ENCODE results near the gene POP7. TPM values are rescaled to one million over a fixed set of nuclear protein-coding genes. Genes with fewer than 3 reads are reported as not detected.

Gene POP7
- total RNA-seq, 1 experiment from 2014 or later, result 79.2 TPM

DNA sequence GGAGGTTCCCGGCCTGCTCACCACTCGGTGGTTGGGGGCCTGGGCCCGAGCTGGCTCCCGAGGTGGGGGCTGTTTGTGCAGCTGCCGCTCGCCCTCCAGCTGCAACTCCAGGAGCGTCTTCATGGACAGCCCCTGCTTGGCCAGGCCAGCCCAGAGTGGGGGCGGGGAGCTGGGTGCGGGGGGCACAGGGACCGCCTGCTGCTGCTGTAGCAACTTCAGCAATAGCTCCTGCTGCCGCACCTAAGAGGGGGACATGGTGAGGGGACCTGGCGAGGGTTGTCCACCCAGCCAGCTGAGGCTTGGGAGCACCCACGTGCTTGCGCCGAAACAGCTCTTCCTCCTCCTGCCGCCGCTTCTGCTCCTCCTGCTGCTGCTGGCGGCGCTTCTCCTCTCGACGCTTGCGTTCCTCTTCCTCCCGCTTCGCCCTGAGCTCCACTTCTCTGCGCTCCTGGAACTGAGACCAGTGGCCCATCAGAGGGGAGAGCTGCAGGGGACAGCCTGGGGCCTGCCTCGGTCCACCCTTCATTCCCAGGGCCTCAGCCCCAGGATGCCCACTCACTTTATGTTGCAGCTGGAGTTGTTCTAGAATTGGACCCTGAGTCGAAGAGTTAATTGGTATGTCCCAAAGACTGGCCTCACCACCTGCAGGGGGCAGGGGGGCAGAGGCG, 22.8 kb upstream of the POP7 start:
- no peak for ATAC-seq
- TF ChIP-seq SOX15 (CRISPR knock-in tag; IDR thresholded peaks at IDR 0.05) (no peak), FOXJ3 (CRISPR knock-in tag; IDR thresholded peaks at IDR 0.05; ENCODE audit: borderline replicate concordance) (no peak), PRRX2 (CRISPR knock-in tag; IDR thresholded peaks at IDR 0.05) (no peak), ZNF416 (CRISPR knock-in tag; IDR thresholded peaks at IDR 0.05) (no peak), SMAD4 (CRISPR knock-in tag; IDR thresholded peaks at IDR 0.05) (no peak), ZNF138 (CRISPR knock-in tag; conservative IDR thresholded peaks at IDR 0.05) (no peak), GRHL2 (CRISPR knock-in tag; IDR thresholded peaks at IDR 0.05; ENCODE audit: insufficient replicate concordance, severe bottlenecking) (no peak), SP1 (CRISPR knock-in tag; conservative IDR thresholded peaks at IDR 0.05) (no peak), MXD4 (CRISPR knock-in tag; IDR thresholded peaks at IDR 0.05; ENCODE audit: borderline replicate concordance) (no peak), NR1H2 (CRISPR knock-in tag; IDR thresholded peaks at IDR 0.05) (no peak), FOXP1 (CRISPR knock-in tag; IDR thresholded peaks at IDR 0.05; ENCODE audit: borderline replicate concordance) (no peak)
- TF ChIP-seq, protein P1, sequence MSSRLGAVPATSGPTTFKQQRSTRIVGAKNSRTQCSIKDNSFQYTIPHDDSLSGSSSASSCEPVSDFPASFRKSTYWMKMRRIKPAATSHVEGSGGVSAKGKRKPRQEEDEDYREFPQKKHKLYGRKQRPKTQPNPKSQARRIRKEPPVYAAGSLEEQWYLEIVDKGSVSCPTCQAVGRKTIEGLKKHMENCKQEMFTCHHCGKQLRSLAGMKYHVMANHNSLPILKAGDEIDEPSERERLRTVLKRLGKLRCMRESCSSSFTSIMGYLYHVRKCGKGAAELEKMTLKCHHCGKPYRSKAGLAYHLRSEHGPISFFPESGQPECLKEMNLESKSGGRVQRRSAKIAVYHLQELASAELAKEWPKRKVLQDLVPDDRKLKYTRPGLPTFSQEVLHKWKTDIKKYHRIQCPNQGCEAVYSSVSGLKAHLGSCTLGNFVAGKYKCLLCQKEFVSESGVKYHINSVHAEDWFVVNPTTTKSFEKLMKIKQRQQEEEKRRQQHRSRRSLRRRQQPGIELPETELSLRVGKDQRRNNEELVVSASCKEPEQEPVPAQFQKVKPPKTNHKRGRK (CRISPR knock-in tag; IDR thresholded peaks at IDR 0.05; ENCODE audit: borderline replicate concordance), result no peak
- TF ChIP-seq, protein P2, sequence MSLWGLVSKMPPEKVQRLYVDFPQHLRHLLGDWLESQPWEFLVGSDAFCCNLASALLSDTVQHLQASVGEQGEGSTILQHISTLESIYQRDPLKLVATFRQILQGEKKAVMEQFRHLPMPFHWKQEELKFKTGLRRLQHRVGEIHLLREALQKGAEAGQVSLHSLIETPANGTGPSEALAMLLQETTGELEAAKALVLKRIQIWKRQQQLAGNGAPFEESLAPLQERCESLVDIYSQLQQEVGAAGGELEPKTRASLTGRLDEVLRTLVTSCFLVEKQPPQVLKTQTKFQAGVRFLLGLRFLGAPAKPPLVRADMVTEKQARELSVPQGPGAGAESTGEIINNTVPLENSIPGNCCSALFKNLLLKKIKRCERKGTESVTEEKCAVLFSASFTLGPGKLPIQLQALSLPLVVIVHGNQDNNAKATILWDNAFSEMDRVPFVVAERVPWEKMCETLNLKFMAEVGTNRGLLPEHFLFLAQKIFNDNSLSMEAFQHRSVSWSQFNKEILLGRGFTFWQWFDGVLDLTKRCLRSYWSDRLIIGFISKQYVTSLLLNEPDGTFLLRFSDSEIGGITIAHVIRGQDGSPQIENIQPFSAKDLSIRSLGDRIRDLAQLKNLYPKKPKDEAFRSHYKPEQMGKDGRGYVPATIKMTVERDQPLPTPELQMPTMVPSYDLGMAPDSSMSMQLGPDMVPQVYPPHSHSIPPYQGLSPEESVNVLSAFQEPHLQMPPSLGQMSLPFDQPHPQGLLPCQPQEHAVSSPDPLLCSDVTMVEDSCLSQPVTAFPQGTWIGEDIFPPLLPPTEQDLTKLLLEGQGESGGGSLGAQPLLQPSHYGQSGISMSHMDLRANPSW (CRISPR knock-in tag; conservative IDR thresholded peaks at IDR 0.05; ENCODE audit: low read depth), result no peak
- TF ChIP-seq, protein P3, sequence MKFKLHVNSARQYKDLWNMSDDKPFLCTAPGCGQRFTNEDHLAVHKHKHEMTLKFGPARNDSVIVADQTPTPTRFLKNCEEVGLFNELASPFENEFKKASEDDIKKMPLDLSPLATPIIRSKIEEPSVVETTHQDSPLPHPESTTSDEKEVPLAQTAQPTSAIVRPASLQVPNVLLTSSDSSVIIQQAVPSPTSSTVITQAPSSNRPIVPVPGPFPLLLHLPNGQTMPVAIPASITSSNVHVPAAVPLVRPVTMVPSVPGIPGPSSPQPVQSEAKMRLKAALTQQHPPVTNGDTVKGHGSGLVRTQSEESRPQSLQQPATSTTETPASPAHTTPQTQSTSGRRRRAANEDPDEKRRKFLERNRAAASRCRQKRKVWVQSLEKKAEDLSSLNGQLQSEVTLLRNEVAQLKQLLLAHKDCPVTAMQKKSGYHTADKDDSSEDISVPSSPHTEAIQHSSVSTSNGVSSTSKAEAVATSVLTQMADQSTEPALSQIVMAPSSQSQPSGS (CRISPR knock-in tag; IDR thresholded peaks at IDR 0.05; ENCODE audit: borderline replicate concordance, low read depth), result no peak
- TF ChIP-seq, protein P4, sequence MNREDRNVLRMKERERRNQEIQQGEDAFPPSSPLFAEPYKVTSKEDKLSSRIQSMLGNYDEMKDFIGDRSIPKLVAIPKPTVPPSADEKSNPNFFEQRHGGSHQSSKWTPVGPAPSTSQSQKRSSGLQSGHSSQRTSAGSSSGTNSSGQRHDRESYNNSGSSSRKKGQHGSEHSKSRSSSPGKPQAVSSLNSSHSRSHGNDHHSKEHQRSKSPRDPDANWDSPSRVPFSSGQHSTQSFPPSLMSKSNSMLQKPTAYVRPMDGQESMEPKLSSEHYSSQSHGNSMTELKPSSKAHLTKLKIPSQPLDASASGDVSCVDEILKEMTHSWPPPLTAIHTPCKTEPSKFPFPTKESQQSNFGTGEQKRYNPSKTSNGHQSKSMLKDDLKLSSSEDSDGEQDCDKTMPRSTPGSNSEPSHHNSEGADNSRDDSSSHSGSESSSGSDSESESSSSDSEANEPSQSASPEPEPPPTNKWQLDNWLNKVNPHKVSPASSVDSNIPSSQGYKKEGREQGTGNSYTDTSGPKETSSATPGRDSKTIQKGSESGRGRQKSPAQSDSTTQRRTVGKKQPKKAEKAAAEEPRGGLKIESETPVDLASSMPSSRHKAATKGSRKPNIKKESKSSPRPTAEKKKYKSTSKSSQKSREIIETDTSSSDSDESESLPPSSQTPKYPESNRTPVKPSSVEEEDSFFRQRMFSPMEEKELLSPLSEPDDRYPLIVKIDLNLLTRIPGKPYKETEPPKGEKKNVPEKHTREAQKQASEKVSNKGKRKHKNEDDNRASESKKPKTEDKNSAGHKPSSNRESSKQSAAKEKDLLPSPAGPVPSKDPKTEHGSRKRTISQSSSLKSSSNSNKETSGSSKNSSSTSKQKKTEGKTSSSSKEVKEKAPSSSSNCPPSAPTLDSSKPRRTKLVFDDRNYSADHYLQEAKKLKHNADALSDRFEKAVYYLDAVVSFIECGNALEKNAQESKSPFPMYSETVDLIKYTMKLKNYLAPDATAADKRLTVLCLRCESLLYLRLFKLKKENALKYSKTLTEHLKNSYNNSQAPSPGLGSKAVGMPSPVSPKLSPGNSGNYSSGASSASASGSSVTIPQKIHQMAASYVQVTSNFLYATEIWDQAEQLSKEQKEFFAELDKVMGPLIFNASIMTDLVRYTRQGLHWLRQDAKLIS (CRISPR knock-in tag; IDR thresholded peaks at IDR 0.05; ENCODE audit: borderline replicate concordance), result no peak
- TF ChIP-seq, protein P5, sequence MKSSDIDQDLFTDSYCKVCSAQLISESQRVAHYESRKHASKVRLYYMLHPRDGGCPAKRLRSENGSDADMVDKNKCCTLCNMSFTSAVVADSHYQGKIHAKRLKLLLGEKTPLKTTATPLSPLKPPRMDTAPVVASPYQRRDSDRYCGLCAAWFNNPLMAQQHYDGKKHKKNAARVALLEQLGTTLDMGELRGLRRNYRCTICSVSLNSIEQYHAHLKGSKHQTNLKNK (CRISPR knock-in tag; IDR thresholded peaks at IDR 0.05), result no peak
- TF ChIP-seq, protein P6, sequence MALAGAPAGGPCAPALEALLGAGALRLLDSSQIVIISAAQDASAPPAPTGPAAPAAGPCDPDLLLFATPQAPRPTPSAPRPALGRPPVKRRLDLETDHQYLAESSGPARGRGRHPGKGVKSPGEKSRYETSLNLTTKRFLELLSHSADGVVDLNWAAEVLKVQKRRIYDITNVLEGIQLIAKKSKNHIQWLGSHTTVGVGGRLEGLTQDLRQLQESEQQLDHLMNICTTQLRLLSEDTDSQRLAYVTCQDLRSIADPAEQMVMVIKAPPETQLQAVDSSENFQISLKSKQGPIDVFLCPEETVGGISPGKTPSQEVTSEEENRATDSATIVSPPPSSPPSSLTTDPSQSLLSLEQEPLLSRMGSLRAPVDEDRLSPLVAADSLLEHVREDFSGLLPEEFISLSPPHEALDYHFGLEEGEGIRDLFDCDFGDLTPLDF (CRISPR knock-in tag; IDR thresholded peaks at IDR 0.05), result no peak
- TF ChIP-seq, protein P7, sequence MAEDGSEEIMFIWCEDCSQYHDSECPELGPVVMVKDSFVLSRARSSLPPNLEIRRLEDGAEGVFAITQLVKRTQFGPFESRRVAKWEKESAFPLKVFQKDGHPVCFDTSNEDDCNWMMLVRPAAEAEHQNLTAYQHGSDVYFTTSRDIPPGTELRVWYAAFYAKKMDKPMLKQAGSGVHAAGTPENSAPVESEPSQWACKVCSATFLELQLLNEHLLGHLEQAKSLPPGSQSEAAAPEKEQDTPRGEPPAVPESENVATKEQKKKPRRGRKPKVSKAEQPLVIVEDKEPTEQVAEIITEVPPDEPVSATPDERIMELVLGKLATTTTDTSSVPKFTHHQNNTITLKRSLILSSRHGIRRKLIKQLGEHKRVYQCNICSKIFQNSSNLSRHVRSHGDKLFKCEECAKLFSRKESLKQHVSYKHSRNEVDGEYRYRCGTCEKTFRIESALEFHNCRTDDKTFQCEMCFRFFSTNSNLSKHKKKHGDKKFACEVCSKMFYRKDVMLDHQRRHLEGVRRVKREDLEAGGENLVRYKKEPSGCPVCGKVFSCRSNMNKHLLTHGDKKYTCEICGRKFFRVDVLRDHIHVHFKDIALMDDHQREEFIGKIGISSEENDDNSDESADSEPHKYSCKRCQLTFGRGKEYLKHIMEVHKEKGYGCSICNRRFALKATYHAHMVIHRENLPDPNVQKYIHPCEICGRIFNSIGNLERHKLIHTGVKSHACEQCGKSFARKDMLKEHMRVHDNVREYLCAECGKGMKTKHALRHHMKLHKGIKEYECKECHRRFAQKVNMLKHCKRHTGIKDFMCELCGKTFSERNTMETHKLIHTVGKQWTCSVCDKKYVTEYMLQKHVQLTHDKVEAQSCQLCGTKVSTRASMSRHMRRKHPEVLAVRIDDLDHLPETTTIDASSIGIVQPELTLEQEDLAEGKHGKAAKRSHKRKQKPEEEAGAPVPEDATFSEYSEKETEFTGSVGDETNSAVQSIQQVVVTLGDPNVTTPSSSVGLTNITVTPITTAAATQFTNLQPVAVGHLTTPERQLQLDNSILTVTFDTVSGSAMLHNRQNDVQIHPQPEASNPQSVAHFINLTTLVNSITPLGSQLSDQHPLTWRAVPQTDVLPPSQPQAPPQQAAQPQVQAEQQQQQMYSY (CRISPR knock-in tag; IDR thresholded peaks at IDR 0.05), result no peak
- CTCF ChIA-PET, result interaction anchor here (0.7 to 3.4 kb wide), 8 partner anchors 8 to 233 kb away, joined by 3 to 12 read pairs (median 4); partner anchors contain the start of gene POP7

More for the DNA sequence above, 22.8 kb upstream of the POP7 start:
- POLR2A ChIA-PET, result interaction anchor here (0.9 kb wide), 1 partner anchor 10 kb away, joined by 3 read pairs; no protein-coding TSS in a partner anchor
- Mint-ChIP-seq H3K36me3 (peaks cover 27% of the 10 kb centered on the region), H3K9me3 (no peaks in the 10 kb centered on the region), H3K4me1 (peaks cover 7% of the 10 kb centered on the region), H3K27me3 (ENCODE audit: low read depth) (no peaks in the 10 kb centered on the region), H3K4me3 (no peak overlapping the region), H3K27ac (peak overlapping the region; percentile 41)
- no peak for DNase-seq (ENCODE audit: low spot score)

Measured in WTC11 (cell line).